Thoracic aorta (tissue), 2 donors: ENCODE measurements around the gene TRABD. TPM values are rescaled to one million over a fixed set of nuclear protein-coding genes. Genes with fewer than 3 reads are reported as not detected.

ENCODE experiments used
- ATAC-seq: fragments of 150-250 bp; one replicate; pipeline ENCODE4 v1.8.0; 2017; ENCODE audit warnings: low read depth; ENCODE audit not compliant: insufficient number of reproducible peaks, low FRiP score
- DNase-seq: peaks from one replicate; pipeline ENCODE4 v3.0.0-alpha.2; 2020; ENCODE audit warnings: low spot score
- H3K27ac ChIP-seq, 2 donors: fragments of 200-600 bp; sonication (generic); 1 replicate in 1 of 2; 2 replicates in 1 of 2; pipeline ENCODE4 v1.5.1; 2016; ENCODE audit warnings: mild to moderate bottlenecking in 2 of 2, moderate library complexity in 2 of 2
- H3K27me3 ChIP-seq: fragments of 200-600 bp; sonication (generic); replicated peaks from 2 replicates; pipeline ENCODE4 v1.6.0; 2016; ENCODE audit warnings: mild to moderate bottlenecking; ENCODE audit not compliant: insufficient read depth
- H3K36me3 ChIP-seq: fragments of 200-600 bp; sonication (generic); one replicate; pipeline ENCODE4 v1.5.1; 2016
- H3K4me1 ChIP-seq, 2 donors: fragments of 200-600 bp; sonication (generic); 1 replicate in 1 of 2; 2 replicates in 1 of 2; pipeline versions ENCODE4 v1.5.1 to v1.6.0; 2016; ENCODE audit warnings: low read depth in 2 of 2, mild to moderate bottlenecking in 1 of 2; ENCODE audit not compliant: control insufficient read depth in 1 of 2
- H3K4me3 ChIP-seq: fragments of 200-600 bp; sonication (generic); 2 replicates; pipeline ENCODE4 v1.5.1; 2016; ENCODE audit warnings: mild to moderate bottlenecking
- H3K9me3 ChIP-seq: fragments of 200-600 bp; sonication (generic); 2 replicates; pipeline ENCODE4 v1.5.1; 2016
- CTCF ChIP-seq: fragments of 200-600 bp; sonication (generic); IDR thresholded peaks from one replicate; pipeline ENCODE4 v1.5.1; 2019; ENCODE audit warnings: antibody characterized with exemption
- total RNA-seq, 2 donors: library from RNA; depleted of rRNA; stranded (reverse); fragments of >200 nt; gene quantifications; one replicate each; pipeline versions ENCODE4 v1.1.0 to v1.2.3, GENCODE V29; 2016

The TRABD gene
- total RNA-seq, 2 donors from 2014 or later = 31.7 to 40.6 TPM

GRCh38 chr22:50148991-50149721 is 36.6 kb upstream of the TRABD start:
- no peaks in the 10 kb centered on the region for H3K4me1 ChIP-seq
- no peaks in the 10 kb centered on the region for H3K36me3 ChIP-seq
- no peaks in the 10 kb centered on the region for H3K27me3 ChIP-seq
- no peak for DNase-seq
- peak; percentile 38 for TF ChIP-seq CTCF
- H3K9me3 ChIP-seq = no peaks in the 10 kb centered on the region
- H3K4me3 ChIP-seq = no peak overlapping the region
- no peak overlapping the region for H3K27ac ChIP-seq
- no peak for ATAC-seq

- Histone ChIP-seq H3K27ac (no peak overlapping the region), H3K9me3 (no peaks in the 10 kb centered on the region), H3K36me3 (no peaks in the 10 kb centered on the region), H3K4me3 (no peak overlapping the region), H3K27me3 (no peaks in the 10 kb centered on the region), H3K4me1 (no peaks in the 10 kb centered on the region)
- DNase-seq (no peak), ATAC-seq (no peak)
- no peak for TF ChIP-seq CTCF
Observed at GRCh38 chr22:50150161-50151129, 35.3 kb upstream of the TRABD start.

GRCh38 chr22:50151571-50152537 is 33.9 kb upstream of the TRABD start:
- Histone ChIP-seq H3K9me3 (no peaks in the 10 kb centered on the region), H3K36me3 (no peaks in the 10 kb centered on the region), H3K27ac (no peak overlapping the region), H3K27me3 (no peaks in the 10 kb centered on the region), H3K4me1 (no peaks in the 10 kb centered on the region), H3K4me3 (no peak overlapping the region)
- DNase-seq (no peak), ATAC-seq (no peak)
- no peak for TF ChIP-seq CTCF

- H3K4me3 ChIP-seq = no peak overlapping the region
- H3K4me1 ChIP-seq = no peaks in the 10 kb centered on the region
- no peaks in the 10 kb centered on the region for H3K9me3 ChIP-seq
- DNase-seq (no peak), ATAC-seq (no peak)
- H3K27ac ChIP-seq = no peak overlapping the region
- no peak for TF ChIP-seq CTCF
- no peaks in the 10 kb centered on the region for H3K27me3 ChIP-seq
- H3K36me3 ChIP-seq = no peaks in the 10 kb centered on the region
Observed at GRCh38 chr22:50153056-50153755, 32.5 kb upstream of the TRABD start.
